C4-2B (cell line): Measurements from ENCODE around the gene COL28A1.

Experiments used
- H3K27ac ChIP-seq: fragments of 450-650 bp; 2 replicates; pipeline ENCODE4 v1.5.1; 2017
- CTCF ChIP-seq: fragments of 450-650 bp; conservative IDR thresholded peaks from 2 replicates; pipeline ENCODE4 v1.5.1; 2017; ENCODE audit warnings: mild to moderate bottlenecking
- ZFX ChIP-seq: fragments of 450-650 bp; IDR thresholded peaks from 2 replicates; pipeline ENCODE4 v1.6.1; 2017

COL28A1 gene

GRCh38 chr7:7566651-7567611 lies 31.3 kb upstream of the COL28A1 start, which contains the start of gene MIOS:
Gene MIOS (plus strand): TSS chr7:7566884. CDS start chr7:7572476, 5,592 bp downstream.
- TF ChIP-seq CTCF (no peak), ZFX (peak; percentile 90)
- peak within 1 kb of the TSS; percentile 94 for H3K27ac ChIP-seq

- peak overlapping the region; percentile 94 for H3K27ac ChIP-seq
- TF ChIP-seq CTCF (no peak), ZFX (no peak)
Measured at GRCh38 chr7:7565746-7566650, 30.3 kb upstream of the COL28A1 start.

- H3K27ac ChIP-seq = peak overlapping the region; percentile 94
- TF ChIP-seq ZFX (no peak), CTCF (no peak)
Measured at GRCh38 chr7:7565018-7565680, 29.5 kb upstream of the COL28A1 start.

GRCh38 chr7:7564323-7564780 lies 28.7 kb upstream of the COL28A1 start:
- TF ChIP-seq CTCF = no peak
- TF ChIP-seq ZFX = no peak
- H3K27ac ChIP-seq = no peak overlapping the region

- TF ChIP-seq ZFX (no peak), CTCF (no peak)
- H3K27ac ChIP-seq = no peak overlapping the region
Measured at GRCh38 chr7:7563813-7564212, 28.1 kb upstream of the COL28A1 start.

- TF ChIP-seq ZFX (no peak), CTCF (no peak)
- peak overlapping the region; percentile 71 for H3K27ac ChIP-seq
Measured at GRCh38 chr7:7563269-7563668, 27.6 kb upstream of the COL28A1 start.
